NCI-H510A treated with DMSO at 0.1 percent for 48 hours (cell line): Measurements from ENCODE around the gene SIRT3.
"Not testable (repeated sequence)": the region's sequence is repeated elsewhere in the genome, so short reads cannot be mapped to it uniquely, and the experiment has no call there.

Experiments used
- DNase-seq: peaks from one replicate; lab custom pipeline; 2025; lab: John Stamatoyannopoulos, UW

The SIRT3 gene

GRCh38 chr11:240315-240714 lies 4.2 kb upstream of the SIRT3 start:
- no peak for DNase-seq

GRCh38 chr11:238346-238745 lies 2.2 kb upstream of the SIRT3 start:
- not testable (repeated sequence) for DNase-seq

GRCh38 chr11:236774-237767 lies 929 bp upstream of the SIRT3 start, which contains the start of gene PSMD13:
Gene PSMD13 (plus strand): TSS chr11:236976. CDS start chr11:237050, 74 bp downstream.
- peak; percentile 23 for DNase-seq

DNA sequence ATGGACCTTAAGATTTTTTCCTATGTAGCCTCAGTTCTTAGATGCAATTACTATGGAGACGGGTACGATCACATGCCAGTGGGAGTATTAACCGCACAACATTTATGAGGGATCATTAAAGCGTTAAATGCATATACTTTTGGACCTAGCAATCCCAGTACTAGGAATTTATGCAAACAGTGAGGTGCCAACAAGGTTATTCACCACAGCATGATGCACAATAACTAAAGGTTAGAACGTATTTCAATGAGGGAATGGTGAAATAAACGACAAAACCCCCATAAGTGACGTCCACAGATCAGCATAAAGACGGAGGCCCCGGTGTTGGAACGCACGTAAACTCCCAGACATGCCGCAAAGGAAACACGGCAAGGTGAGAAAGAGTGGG lies 539 bp downstream of the SIRT3 start:
- DNase-seq, result no peak

DNA sequence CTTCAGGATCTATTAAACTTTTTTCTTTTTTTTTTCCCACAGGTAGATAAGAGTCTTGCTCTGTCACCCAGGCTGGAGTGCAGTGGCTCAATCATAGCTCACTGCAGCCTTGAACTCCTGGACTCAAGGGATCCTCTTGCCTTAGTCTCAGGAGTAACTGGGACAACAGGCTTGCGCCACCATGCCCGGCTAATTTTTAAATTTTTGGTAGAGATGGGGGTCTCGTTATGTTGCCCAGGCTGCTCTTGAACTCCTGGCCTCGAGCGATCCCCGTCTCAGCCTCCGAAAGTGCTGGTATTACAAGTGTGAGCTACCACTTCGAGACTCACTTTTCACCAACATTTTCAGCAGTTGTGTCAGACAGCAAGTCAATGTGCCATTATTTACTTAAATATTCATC lies 962 bp downstream of the SIRT3 start:
- DNase-seq, result no peak

- DNase-seq, result no peak
Observed at GRCh38 chr11:232783-233565, 3.2 kb downstream of the SIRT3 start.

- no peak for DNase-seq
Observed at GRCh38 chr11:230431-230830, 5.7 kb downstream of the SIRT3 start.

DNA sequence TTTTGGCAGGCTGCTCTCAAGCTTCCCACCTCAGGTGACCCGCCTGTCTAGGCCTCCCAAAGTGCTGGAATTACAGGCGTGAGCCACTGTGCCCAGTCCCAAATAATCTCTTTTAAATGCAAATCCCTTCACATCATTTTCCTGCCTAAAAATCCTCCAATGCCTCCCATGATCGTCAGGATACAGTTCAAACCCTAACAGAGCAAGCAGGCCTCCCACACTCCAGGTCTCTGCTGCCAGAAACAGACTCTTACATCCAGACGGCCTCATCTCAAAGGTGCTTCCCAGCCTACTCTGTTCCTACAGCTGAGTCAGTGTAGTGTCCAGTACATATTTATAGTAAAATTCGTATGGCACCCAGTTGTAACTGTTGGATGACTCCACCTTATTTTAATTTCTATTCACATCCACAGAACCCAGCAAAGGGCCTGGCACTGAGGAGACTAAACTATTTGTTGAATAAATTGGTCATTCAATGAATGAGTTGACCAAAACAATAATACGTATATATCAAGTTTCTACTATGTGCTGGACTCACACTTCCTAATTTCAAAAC lies 8.2 kb downstream of the SIRT3 start:
- no peak for DNase-seq

GRCh38 chr11:225734-226453 lies 10.2 kb downstream of the SIRT3 start:
- no peak for DNase-seq

DNA sequence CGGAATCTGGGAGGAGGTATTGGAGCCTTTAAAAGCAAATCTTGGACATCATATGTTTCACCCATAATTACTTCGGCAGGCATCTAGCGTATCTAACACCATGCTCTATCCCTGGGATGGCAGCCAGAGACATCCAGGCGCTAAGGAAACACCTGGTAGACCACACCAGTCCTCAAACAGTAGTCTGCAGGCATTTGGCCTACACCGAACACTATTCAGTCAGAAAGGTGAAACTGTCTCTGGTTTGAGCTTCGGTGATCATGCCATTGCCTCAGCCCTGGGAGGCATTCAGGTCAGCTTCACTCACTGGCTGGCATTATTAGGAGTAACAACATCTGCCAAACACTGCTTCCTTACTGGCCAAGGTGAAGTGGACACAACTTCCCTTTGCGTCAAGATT lies 11.7 kb downstream of the SIRT3 start:
- DNase-seq, result no peak

DNA sequence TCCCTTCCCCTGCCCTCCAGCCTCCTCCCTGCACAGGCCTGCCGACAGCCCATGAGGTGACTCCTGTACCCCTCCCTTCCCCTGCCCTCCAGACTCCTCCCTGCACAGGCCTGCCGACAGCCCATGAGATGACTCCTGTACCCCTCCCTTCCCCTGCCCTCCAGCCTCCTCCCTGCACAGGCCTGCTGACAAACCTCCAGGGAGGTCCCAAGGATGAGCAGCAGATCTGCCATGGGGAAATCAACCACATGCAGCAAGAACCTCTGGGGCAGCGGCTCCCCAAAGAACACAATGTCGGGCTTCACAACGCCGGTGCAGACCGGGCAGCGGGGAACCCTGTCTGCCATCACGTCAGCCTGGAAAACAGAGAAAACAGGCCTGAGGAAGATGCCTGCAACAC lies 12.3 kb downstream of the SIRT3 start:
- no peak for DNase-seq

DNA sequence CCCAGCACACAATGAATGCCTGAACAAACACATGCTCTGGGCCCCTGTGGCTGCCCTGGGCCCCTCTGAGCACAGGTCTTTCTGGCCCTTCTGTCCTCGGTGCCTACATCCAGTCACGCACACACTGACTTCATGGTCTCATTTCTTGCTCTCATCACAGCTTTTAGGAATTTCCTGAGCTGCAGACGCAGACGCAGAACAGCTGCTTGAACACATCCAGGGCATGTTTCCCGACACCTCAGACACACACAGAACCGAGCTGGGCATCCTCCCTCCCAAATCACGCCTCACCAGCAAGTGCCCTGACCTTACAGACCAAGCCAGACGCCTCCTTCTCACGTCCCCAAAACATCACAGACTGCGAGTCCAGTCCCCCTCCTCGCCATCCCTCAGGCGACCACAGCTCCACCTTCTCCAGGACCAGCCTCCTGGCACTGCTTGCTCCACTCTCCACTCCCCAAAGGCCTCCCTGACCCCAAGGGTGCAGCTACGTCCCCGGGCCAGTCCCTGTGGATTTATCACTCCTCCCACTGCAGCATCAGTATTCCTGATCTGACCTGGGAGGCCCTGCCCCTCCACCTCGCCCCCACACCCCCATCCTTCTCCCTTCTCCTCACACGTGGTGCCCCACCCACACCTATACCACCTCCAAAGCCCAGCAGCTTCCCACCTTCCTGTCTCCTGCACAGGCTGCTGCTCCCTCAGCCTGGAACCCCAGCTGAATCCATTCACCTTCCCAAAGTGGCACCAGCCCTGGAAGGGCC lies 12.9 kb downstream of the SIRT3 start:
- no peak for DNase-seq

DNA sequence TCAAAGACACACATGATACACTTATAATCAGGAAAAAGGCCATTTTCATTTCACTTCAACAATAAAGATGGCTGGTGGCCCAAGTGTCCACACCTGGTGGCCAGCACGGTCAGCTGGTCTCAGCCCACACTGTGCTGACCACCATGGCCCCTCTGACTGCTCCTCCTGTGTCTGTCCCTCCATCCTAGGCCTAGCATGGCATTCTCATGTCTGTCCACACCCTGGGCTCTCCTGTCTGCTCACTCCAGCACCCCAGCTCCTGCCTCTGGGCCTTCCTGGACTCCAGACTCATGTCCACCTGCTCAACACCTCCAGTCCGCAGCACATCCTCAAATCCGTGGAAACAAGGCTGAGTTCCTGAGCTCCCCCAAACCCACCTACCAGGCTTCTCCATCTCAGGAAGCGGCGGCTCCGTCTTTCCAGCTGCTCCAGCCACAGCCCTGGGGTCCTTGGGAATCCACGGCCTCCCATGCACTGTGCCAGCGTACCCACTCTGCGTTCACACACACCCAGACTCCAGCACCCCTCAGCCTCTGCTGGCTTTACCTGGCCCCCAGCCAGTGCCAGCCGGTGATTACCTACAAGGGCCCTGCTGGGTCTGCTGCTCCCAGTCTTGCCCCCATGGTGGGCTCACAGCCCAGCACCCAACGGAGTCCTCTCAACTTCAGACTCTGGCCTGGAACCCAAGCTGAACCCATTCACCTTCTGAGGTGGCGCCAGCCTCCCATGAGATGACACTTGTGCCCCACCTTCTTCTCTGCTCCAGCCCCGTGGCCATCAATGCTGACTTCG lies 13.9 kb downstream of the SIRT3 start:
- no peak for DNase-seq

DNA sequence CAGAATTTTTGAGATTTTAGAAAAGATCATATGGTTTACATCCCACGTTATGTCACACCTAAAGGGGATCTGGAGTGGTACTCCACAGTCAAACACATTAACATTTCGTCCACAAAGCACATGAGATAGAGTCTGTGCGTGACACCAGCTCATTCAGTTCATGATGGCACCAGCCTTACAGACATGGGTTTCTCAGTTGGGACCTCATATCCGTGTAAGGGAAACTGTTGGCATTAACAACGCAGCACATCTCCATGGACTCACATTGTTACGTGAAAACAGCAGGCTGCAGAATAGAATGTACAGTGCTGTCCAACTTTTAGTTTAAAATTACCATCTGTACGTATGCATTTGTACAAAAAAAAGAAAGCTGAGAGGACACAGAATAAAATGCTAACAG lies 14.6 kb downstream of the SIRT3 start:
- no peak for DNase-seq

DNA sequence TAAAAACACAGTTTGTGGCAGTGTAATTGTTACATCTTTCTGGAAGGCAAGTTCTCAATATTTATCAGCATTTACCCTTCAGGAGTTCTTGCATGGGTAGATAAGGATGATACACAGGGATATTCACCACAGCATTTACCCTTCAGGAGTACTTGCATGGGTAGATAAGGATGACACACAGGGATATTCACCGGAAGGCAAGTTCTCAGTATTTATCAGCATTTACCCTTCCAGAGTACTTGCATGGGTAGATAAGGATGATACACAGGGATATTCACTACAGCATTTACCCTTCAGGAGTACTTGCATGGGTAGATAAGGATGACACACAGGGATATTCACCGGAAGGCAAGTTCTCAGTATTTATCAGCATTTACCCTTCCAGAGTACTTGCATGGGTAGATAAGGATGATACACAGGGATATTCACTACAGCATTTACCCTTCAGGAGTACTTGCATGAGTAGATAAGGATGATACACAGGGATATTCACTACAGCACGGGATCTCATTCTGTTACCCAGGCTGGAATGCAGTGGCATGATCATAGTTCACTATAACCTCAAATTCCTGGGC lies 15.4 kb downstream of the SIRT3 start:
- not testable (repeated sequence) for DNase-seq

GRCh38 chr11:218815-219593 lies 17.1 kb downstream of the SIRT3 start:
- DNase-seq, result no peak

- DNase-seq, result no peak
Observed at GRCh38 chr11:217704-218103, 18.4 kb downstream of the SIRT3 start.

GRCh38 chr11:216081-216974 lies 19.8 kb downstream of the SIRT3 start:
- no peak for DNase-seq
